BLaER1 treated with 17β-estradiol and CSF1 and Interleukin-3, amounts not matched to agents 10 nM and 100 nM (cell line): ENCODE results near the gene FGFR3.
A peak's percentile ranks its signal among the peaks of the same experiment; 100 is the strongest.

ENCODE experiments used
- H3K27ac ChIP-seq, 11 experiments: shearing (Covaris generic); formaldehyde crosslinking; 2 replicates each; pipeline ENCODE4 v1.8.1; 2022
- H3K27me3 ChIP-seq, 11 experiments: shearing (Covaris generic); formaldehyde crosslinking; 2 replicates each; pipeline ENCODE4 v1.8.1; 2022
- H3K36me3 ChIP-seq, 11 experiments: shearing (Covaris generic); formaldehyde crosslinking; 2 replicates each; pipeline ENCODE4 v1.8.1; 2022
- H3K4me1 ChIP-seq, 10 experiments: shearing (Covaris generic); formaldehyde crosslinking; 2 replicates each; pipeline ENCODE4 v1.8.1; 2022
- H3K4me2 ChIP-seq, 11 experiments: shearing (Covaris generic); formaldehyde crosslinking; 2 replicates each; pipeline ENCODE4 v1.8.1; 2022
- H3K4me3 ChIP-seq, 10 experiments: shearing (Covaris generic); formaldehyde crosslinking; 2 replicates each; pipeline ENCODE4 v1.8.1; 2022
- H3K9ac ChIP-seq, 11 experiments: shearing (Covaris generic); formaldehyde crosslinking; 2 replicates each; pipeline ENCODE4 v1.8.1; 2022
- H3K9me3 ChIP-seq, 11 experiments: shearing (Covaris generic); formaldehyde crosslinking; replicated peaks in 1 of 11; 2 replicates each; pipeline ENCODE4 v1.8.1; 2022
- H4K20me1 ChIP-seq, 11 experiments: shearing (Covaris generic); formaldehyde crosslinking; 2 replicates each; pipeline ENCODE4 v1.8.1; 2022
- Cebpa-rat ChIP-seq, 11 experiments: shearing (Covaris generic); IDR thresholded peaks; 2 replicates each; pipeline ENCODE4 v1.8.1; 2022

Gene FGFR3

GRCh38 chr4:1792832-1793495 lies at the start of gene FGFR3:
FGFR3 (plus strand) TSS chr4:1793293; CDS start chr4:1793935, 642 bp downstream.
- Histone ChIP-seq H4K20me1 (peaks cover 0 to 68% (median 34%) of the 10 kb centered on the region in 11 experiments; a peak in 18 of 22 replicates), H3K4me2 (peak within 1 kb of the TSS; percentile 96 to 100 (median 100)), H3K36me3 (no peaks in the 10 kb centered on the region), H3K27me3 (peaks cover 68 to 82% (median 74%) of the 10 kb centered on the region in 11 experiments), H3K9me3 (no peaks in the 10 kb centered on the region), H3K9ac (peak within 1 kb of the TSS; percentile 45 to 77 (median 71); a peak in 21 of 22 replicates), H3K27ac (no peak within 1 kb of the TSS), H3K4me3 (peak within 1 kb of the TSS; percentile 59 to 75 (median 66)), H3K4me1 (peaks cover 14 to 26% (median 19%) of the 10 kb centered on the region in 10 experiments)
- no peak for TF ChIP-seq Cebpa-rat (IDR thresholded peaks at IDR 0.05)

- H3K4me1 ChIP-seq = peaks cover 21 to 49% (median 36%) of the 10 kb centered on the region in 10 experiments
- H3K27me3 ChIP-seq = no peaks in the 10 kb centered on the region
- peaks cover 28 to 74% (median 66%) of the 10 kb centered on the region in 11 experiments for H3K36me3 ChIP-seq
Measured at GRCh38 chr4:1743551-1743950, 49.5 kb upstream of the FGFR3 start.

GRCh38 chr4:1743975-1744374 lies 49.1 kb upstream of the FGFR3 start:
- Histone ChIP-seq H3K4me2 (no peak overlapping the region), H3K27me3 (no peaks in the 10 kb centered on the region), H3K4me1 (peaks cover 22 to 50% (median 38%) of the 10 kb centered on the region in 10 experiments), H3K9ac (no peak overlapping the region; a peak in 1 of 22 replicates), H3K9me3 (peaks cover 0 to 5% (median under 1%) of the 10 kb centered on the region in 11 experiments; a peak in 9 of 22 replicates), H4K20me1 (peaks cover 0 to 87% (median 51%) of the 10 kb centered on the region in 11 experiments; a peak in 14 of 22 replicates), H3K36me3 (peaks cover 23 to 70% (median 62%) of the 10 kb centered on the region in 11 experiments), H3K27ac (no peak overlapping the region; a peak in 1 of 22 replicates), H3K4me3 (no peak overlapping the region)
- no peak for TF ChIP-seq Cebpa-rat (IDR thresholded peaks at IDR 0.05)

More at GRCh38 chr4:1743551-1743950, 49.5 kb upstream of the FGFR3 start:
- Histone ChIP-seq H3K27ac (no peak overlapping the region; a peak in 1 of 22 replicates), H3K4me3 (no peak overlapping the region), H3K9ac (peak overlapping the region in 1 of 11 experiments; percentile 13; a peak in 1 of 22 replicates), H3K9me3 (peaks cover 2 to 9% (median 5%) of the 10 kb centered on the region in 11 experiments), H3K4me2 (no peak overlapping the region), H4K20me1 (peaks cover 0 to 87% (median 51%) of the 10 kb centered on the region in 11 experiments; a peak in 14 of 22 replicates)
- no peak for TF ChIP-seq Cebpa-rat (IDR thresholded peaks at IDR 0.05)

GRCh38 chr4:1744552-1744951 lies 48.5 kb upstream of the FGFR3 start:
- Histone ChIP-seq H3K4me1 (peaks cover 22 to 46% (median 33%) of the 10 kb centered on the region in 10 experiments), H3K36me3 (peaks cover 19 to 64% (median 56%) of the 10 kb centered on the region in 11 experiments; a peak in 21 of 22 replicates), H3K4me3 (no peak overlapping the region)

GRCh38 chr4:1745165-1745564 lies 47.9 kb upstream of the FGFR3 start:
- H4K20me1 ChIP-seq = peaks cover 0 to 76% (median 47%) of the 10 kb centered on the region in 11 experiments; a peak in 14 of 22 replicates
- H3K4me2 ChIP-seq = no peak overlapping the region
- no peak for TF ChIP-seq Cebpa-rat (IDR thresholded peaks at IDR 0.05)
- no peak overlapping the region for H3K9ac ChIP-seq
- H3K9me3 ChIP-seq = no peaks in the 10 kb centered on the region
- H3K27me3 ChIP-seq = no peaks in the 10 kb centered on the region
- H3K4me1 ChIP-seq = peaks cover 18 to 43% (median 27%) of the 10 kb centered on the region in 10 experiments
- H3K27ac ChIP-seq = no peak overlapping the region
- no peak overlapping the region for H3K4me3 ChIP-seq
- H3K36me3 ChIP-seq = peaks cover 19 to 58% (median 51%) of the 10 kb centered on the region in 11 experiments; a peak in 21 of 22 replicates

More at GRCh38 chr4:1744552-1744951, 48.5 kb upstream of the FGFR3 start:
- no peak overlapping the region for H3K9ac ChIP-seq
- no peak overlapping the region for H3K4me2 ChIP-seq
- no peaks in the 10 kb centered on the region for H3K27me3 ChIP-seq
- H4K20me1 ChIP-seq = peaks cover 0 to 82% (median 51%) of the 10 kb centered on the region in 11 experiments; a peak in 14 of 22 replicates
- no peak for TF ChIP-seq Cebpa-rat (IDR thresholded peaks at IDR 0.05)
- no peaks in the 10 kb centered on the region for H3K9me3 ChIP-seq
- H3K27ac ChIP-seq = no peak overlapping the region

GRCh38 chr4:1745697-1746096 lies 47.4 kb upstream of the FGFR3 start:
- no peak for TF ChIP-seq Cebpa-rat (IDR thresholded peaks at IDR 0.05)
- no peak overlapping the region for H3K27ac ChIP-seq
- no peaks in the 10 kb centered on the region for H3K9me3 ChIP-seq
- peaks cover 19 to 53% (median 46%) of the 10 kb centered on the region in 11 experiments; a peak in 21 of 22 replicates for H3K36me3 ChIP-seq
- H3K4me3 ChIP-seq = no peak overlapping the region
- no peaks in the 10 kb centered on the region for H3K27me3 ChIP-seq
- no peak overlapping the region for H3K9ac ChIP-seq
- peaks cover 13 to 41% (median 22%) of the 10 kb centered on the region in 10 experiments for H3K4me1 ChIP-seq
- H4K20me1 ChIP-seq = peaks cover 0 to 71% (median 42%) of the 10 kb centered on the region in 11 experiments; a peak in 14 of 22 replicates
- H3K4me2 ChIP-seq = no peak overlapping the region

GRCh38 chr4:1746265-1746691 lies 46.8 kb upstream of the FGFR3 start:
- H3K9me3 ChIP-seq = no peaks in the 10 kb centered on the region
- no peaks in the 10 kb centered on the region for H3K27me3 ChIP-seq
- no peak overlapping the region for H3K4me3 ChIP-seq
- peak overlapping the region in 1 of 11 experiments; percentile 32; a peak in 1 of 22 replicates for H3K4me2 ChIP-seq
- H3K36me3 ChIP-seq = peaks cover 19 to 47% (median 40%) of the 10 kb centered on the region in 11 experiments; a peak in 20 of 22 replicates
- no peak overlapping the region for H3K27ac ChIP-seq
- H3K4me1 ChIP-seq = peaks cover 7 to 40% (median 21%) of the 10 kb centered on the region in 10 experiments
- no peak overlapping the region for H3K9ac ChIP-seq
- TF ChIP-seq Cebpa-rat (IDR thresholded peaks at IDR 0.05) = no peak
- H4K20me1 ChIP-seq = peaks cover 0 to 65% (median 36%) of the 10 kb centered on the region in 11 experiments; a peak in 14 of 22 replicates

GRCh38 chr4:1746919-1747602 lies 46.0 kb upstream of the FGFR3 start:
- no peak for TF ChIP-seq Cebpa-rat (IDR thresholded peaks at IDR 0.05)
- Histone ChIP-seq H3K9me3 (no peaks in the 10 kb centered on the region), H4K20me1 (peaks cover 0 to 57% (median 28%) of the 10 kb centered on the region in 11 experiments; a peak in 12 of 22 replicates), H3K36me3 (peaks cover 15 to 39% (median 32%) of the 10 kb centered on the region in 11 experiments; a peak in 20 of 22 replicates), H3K9ac (no peak overlapping the region), H3K4me3 (no peak overlapping the region), H3K27ac (no peak overlapping the region), H3K27me3 (no peaks in the 10 kb centered on the region), H3K4me2 (no peak overlapping the region), H3K4me1 (peaks cover 9 to 40% (median 21%) of the 10 kb centered on the region in 10 experiments)
